GM06990 (cell line): ENCODE measurements around the gene LRP5.

ENCODE experiments used
- DNase-seq: peaks from one replicate; pipeline ENCODE4 v3.0.0-alpha.2; 2011; ENCODE audit not compliant: insufficient read length; ENCODE audit errors: extremely low read depth
- H3K27me3 ChIP-seq: replicated peaks from 2 replicates; pipeline ENCODE4 v1.6.0; 2011; ENCODE audit warnings: low read length; ENCODE audit not compliant: control insufficient read depth, insufficient read depth
- H3K36me3 ChIP-seq: 2 replicates; pipeline ENCODE4 v1.5.1; 2011; ENCODE audit warnings: low read length; ENCODE audit not compliant: control insufficient read depth, insufficient read depth
- H3K4me3 ChIP-seq: replicated peaks from 2 replicates; pipeline ENCODE4 v1.5.1; 2011; ENCODE audit warnings: low read depth, mild to moderate bottlenecking, control low read depth, low read length
- CTCF ChIP-seq: IDR thresholded peaks from 2 replicates; pipeline ENCODE4 v1.5.1; 2011; ENCODE audit warnings: low read length, control low read depth, mild to moderate bottlenecking, inconsistent platforms; ENCODE audit not compliant: insufficient read depth, poor library complexity, severe bottlenecking

LRP5 gene

GRCh38 chr11:68382358-68382998 is 70.1 kb downstream of the LRP5 start:
- no peak for TF ChIP-seq CTCF
- no peak for DNase-seq
- Histone ChIP-seq H3K36me3 (peaks cover 1% of the 10 kb centered on the region; the same call in 1 of the 2 replicates), H3K27me3 (no peaks in the 10 kb centered on the region), H3K4me3 (no peak overlapping the region)

- Histone ChIP-seq H3K27me3 (no peaks in the 10 kb centered on the region), H3K36me3 (peaks cover 1% of the 10 kb centered on the region; the same call in 1 of the 2 replicates), H3K4me3 (no peak overlapping the region)
- no peak for DNase-seq
- TF ChIP-seq CTCF = peak; percentile 94
These were observed 71.6 kb downstream of the LRP5 start for GRCh38 chr11:68383976-68384501.

GRCh38 chr11:68384530-68385081 is 72.2 kb downstream of the LRP5 start:
- no peak for TF ChIP-seq CTCF
- peaks cover 1% of the 10 kb centered on the region; the same call in 1 of the 2 replicates for H3K36me3 ChIP-seq
- no peak for DNase-seq

GRCh38 chr11:68385128-68385527 is 72.7 kb downstream of the LRP5 start:
- DNase-seq = no peak
- Histone ChIP-seq H3K36me3 (peaks cover 1% of the 10 kb centered on the region; the same call in 1 of the 2 replicates), H3K27me3 (no peaks in the 10 kb centered on the region), H3K4me3 (no peak overlapping the region)
- TF ChIP-seq CTCF = no peak

More at GRCh38 chr11:68384530-68385081, 72.2 kb downstream of the LRP5 start:
- Histone ChIP-seq H3K27me3 (no peaks in the 10 kb centered on the region), H3K4me3 (no peak overlapping the region)

GRCh38 chr11:68386331-68386978 is 74.1 kb downstream of the LRP5 start:
- no peaks in the 10 kb centered on the region for H3K27me3 ChIP-seq
- peaks cover 1% of the 10 kb centered on the region; the same call in 1 of the 2 replicates for H3K36me3 ChIP-seq
- no peak overlapping the region for H3K4me3 ChIP-seq
- TF ChIP-seq CTCF = no peak
- no peak for DNase-seq
